Endothelial cell of umbilical vein (primary cell): ENCODE results near the gene DLX3. TPM values are rescaled to one million over a fixed set of nuclear protein-coding genes. Genes with fewer than 3 reads are reported as not detected.

Experiments
- BruUV-seq: library from RNA; stranded (reverse); fragments of 400-500 nt; replicated peaks from 2 replicates; lab custom pipeline; 2021; lab: Mats Ljungman, UMichigan
- CTCF ChIA-PET: fragments of 300-600, 350-600 bp; sonication (Branson Sonifier 250); formaldehyde crosslinking; loops from one replicate; lab custom pipeline; 2021; ENCODE audit warnings: antibody characterized with exemption, inconsistent platforms; lab: Charles Lee
- POLR2A ChIA-PET: fragments of 300-600, 350-600 bp; sonication (Branson Sonifier 250); formaldehyde crosslinking; loops from one replicate; lab custom pipeline; 2021; ENCODE audit warnings: antibody characterized with exemption, inconsistent platforms; lab: Charles Lee
- DNase-seq: peaks from one replicate; pipeline ENCODE4 v3.0.0-alpha.2; 2011; ENCODE audit warnings: low read depth, low spot score
- FAIRE-seq: peaks from 2 replicates; lab custom pipeline; 2011; peaks lifted over from hg19 to GRCh38; lab: Jason Lieb, UNC
- H2AFZ ChIP-seq: 2 replicates; pipeline ENCODE4 v1.6.0; 2012; ENCODE audit warnings: low read depth, low read length, control low read depth, inconsistent platforms
- H3K27ac ChIP-seq: 2 replicates; pipeline ENCODE4 v1.5.1; 2011; ENCODE audit warnings: low read depth, mild to moderate bottlenecking, control low read depth, low read length, moderate library complexity; ENCODE audit not compliant: insufficient read depth
- H3K27me3 ChIP-seq, 2 experiments: 2 replicates each; pipeline versions ENCODE4 v1.6.0 to v1.6.1; 2011; ENCODE audit warnings: low read length in 2 of 2, mixed read lengths in 1 of 2; ENCODE audit not compliant: control insufficient read depth in 2 of 2, insufficient read depth in 2 of 2
- H3K36me3 ChIP-seq, 2 experiments: 2 replicates in 1 of 2; 3 replicates in 1 of 2; pipeline ENCODE4 v1.5.1; 2011; ENCODE audit warnings: low read length in 2 of 2, mild to moderate bottlenecking in 1 of 2, moderate library complexity in 1 of 2; ENCODE audit not compliant: control insufficient read depth in 2 of 2, insufficient read depth in 2 of 2; ENCODE audit errors: extremely low read depth in 1 of 2
- H3K4me1 ChIP-seq: 3 replicates; pipeline ENCODE4 v1.5.1; 2011; ENCODE audit warnings: mild to moderate bottlenecking, low read length; ENCODE audit not compliant: control insufficient read depth, insufficient read depth; ENCODE audit errors: extremely low read depth
- H3K4me2 ChIP-seq: 2 replicates; pipeline ENCODE4 v1.6.1; 2011; ENCODE audit warnings: low read length, control low read depth, mixed read lengths; ENCODE audit not compliant: insufficient read depth
- H3K4me3 ChIP-seq, 3 experiments: fragments of 200-600 bp in 1 of 3; sonication (generic), shearing (Covaris generic) in 1 of 3; replicated peaks in 1 of 3; 2 replicates each; pipeline ENCODE4 v1.5.1; 2011 to 2016; ENCODE audit warnings: control low read depth in 3 of 3, low read length in 3 of 3, mild to moderate bottlenecking in 2 of 3, inconsistent platforms in 1 of 3, low read depth in 1 of 3, moderate library complexity in 1 of 3; ENCODE audit not compliant: insufficient read depth in 1 of 3
- H3K79me2 ChIP-seq: 2 replicates; pipeline ENCODE4 v1.6.0; 2012; ENCODE audit warnings: low read length, inconsistent platforms; ENCODE audit not compliant: control insufficient read depth, insufficient read depth
- H3K9ac ChIP-seq: replicated peaks from 2 replicates; pipeline ENCODE3; 2011; ENCODE audit warnings: low read length, control low read depth; ENCODE audit not compliant: insufficient read depth; ENCODE audit errors: extremely low read depth
- H3K9me1 ChIP-seq: replicated peaks from 3 replicates; pipeline ENCODE4 v1.6.0; 2011; ENCODE audit warnings: mild to moderate bottlenecking, low read length; ENCODE audit not compliant: control insufficient read depth, insufficient read depth; ENCODE audit errors: extremely low read depth
- H3K9me3 ChIP-seq: replicated peaks from 2 replicates; pipeline ENCODE4 v1.5.1; 2012; ENCODE audit warnings: low read length, inconsistent platforms; ENCODE audit not compliant: control insufficient read depth, insufficient read depth
- H4K20me1 ChIP-seq: replicated peaks from 2 replicates; pipeline ENCODE3; 2011; ENCODE audit warnings: mild to moderate bottlenecking, low read length; ENCODE audit not compliant: control insufficient read depth, insufficient read depth; ENCODE audit errors: extremely low read depth
- EZH2 ChIP-seq: IDR thresholded peaks from 2 replicates; pipeline ENCODE4 v1.6.1; 2012; ENCODE audit warnings: borderline replicate concordance, low read depth, mild to moderate bottlenecking, moderate library complexity, low read length, inconsistent platforms; ENCODE audit not compliant: severe bottlenecking
- FOS ChIP-seq: IDR thresholded peaks from 2 replicates; pipeline ENCODE4 v1.6.1; 2011; ENCODE audit warnings: mild to moderate bottlenecking, low read length, moderate library complexity, borderline replicate concordance; ENCODE audit not compliant: insufficient read depth
- GATA2 ChIP-seq: IDR thresholded peaks from 2 replicates; pipeline ENCODE4 v1.7.0; 2011; ENCODE audit warnings: low read depth, mild to moderate bottlenecking, moderate library complexity, mixed read lengths, low read length; ENCODE audit not compliant: insufficient read length, insufficient read depth
- JUN ChIP-seq: IDR thresholded peaks from 2 replicates; pipeline ENCODE4 v1.6.1; 2011; ENCODE audit warnings: borderline replicate concordance, low read depth; ENCODE audit not compliant: insufficient read length, insufficient read depth
- MAX ChIP-seq: IDR thresholded peaks from 2 replicates; pipeline ENCODE4 v1.6.1; 2011; ENCODE audit not compliant: insufficient read depth, insufficient read length
- MYC ChIP-seq: IDR thresholded peaks from one replicate; pipeline ENCODE4 v1.6.1; 2011; ENCODE audit warnings: mild to moderate bottlenecking, low read depth, low read length
- POLR2AphosphoS5 ChIP-seq: IDR thresholded peaks from 2 replicates; pipeline ENCODE4 v1.6.1; 2012; ENCODE audit warnings: low read depth, mild to moderate bottlenecking, control low read depth, low read length, moderate library complexity; ENCODE audit not compliant: insufficient read depth
- dilution Hi-C: fragments of 300-500 bp; cut with MboI; formaldehyde crosslinking; loops from one replicate; pipeline ENCODE4 v1.15.0; 2019; ENCODE audit warnings: low sequenced_read_pairs; ENCODE audit not compliant: extremely low pct_ligation_motif_present
- intact Hi-C: fragments of 100-400 bp; cut with micrococcal nuclease; formaldehyde crosslinking; loops from one replicate; pipeline ENCODE4 v1.10.0; 2022
- polyA plus RNA-seq, 4 experiments: library from polyadenylated mRNA; depleted of rRNA in 3 of 4; stranded (reverse) in 3 of 4; unstranded in 1 of 4; fragments of >200 nt; gene quantifications; 2 replicates each; pipeline versions ENCODE4 v1.2.1 to v1.2.3, GENCODE V29; 2011 to 2012; ENCODE audit warnings: missing spikeins in 1 of 4
- total RNA-seq: library from RNA; stranded (reverse); gene quantifications from 2 replicates; pipeline ENCODE4 v1.2.3, GENCODE V29; 2021
- TF ChIP-seq, protein P1 (sequence below), 2 donors: IDR thresholded peaks; 1 replicate in 1 of 2; 2 replicates in 1 of 2; pipeline ENCODE4 v1.5.1; 2011; ENCODE audit warnings: low read length in 2 of 2, mild to moderate bottlenecking in 2 of 2, moderate library complexity in 2 of 2, control low read depth in 1 of 2, inconsistent platforms in 1 of 2, low read depth in 1 of 2; ENCODE audit not compliant: insufficient read depth in 1 of 2; ENCODE audit errors: extremely low read depth in 1 of 2

The DLX3 gene
- total and polyA plus RNA-seq, 2 donors (not counting 3 experiments of a cell fraction or from before 2014, with no cell fraction given): not detected

DNA sequence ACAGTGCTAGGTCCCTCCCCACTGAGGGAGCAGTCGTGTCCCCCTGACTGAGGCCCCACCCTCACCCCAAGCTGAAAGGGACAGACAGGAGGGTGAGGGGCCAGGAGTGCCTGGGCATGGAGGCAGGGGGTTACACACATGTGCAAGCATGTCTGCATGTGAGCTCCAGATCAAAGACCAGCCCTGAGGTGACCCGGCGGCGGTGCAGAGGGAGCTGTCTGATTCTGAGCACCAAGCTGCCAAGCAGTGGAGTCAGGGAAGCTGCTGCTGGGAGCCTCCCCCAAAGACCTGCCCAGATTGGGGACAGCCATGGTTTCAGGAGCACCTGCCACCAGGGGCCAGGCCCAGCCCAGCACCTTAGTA lies 5.5 kb downstream of the DLX3 start:
- ChIA-PET POLR2A (no interaction called here), CTCF (interaction anchor here (1.7 to 7.5 kb wide), 4 partner anchors 7 to 109 kb away, joined by 5 to 63 read pairs (median 10); partner anchors contain the start of gene DLX3)
- dilution Hi-C loops (no loop called here), intact Hi-C loops (no loop called here)
- no peak for TF ChIP-seq EZH2
- no peak for TF ChIP-seq MAX
- TF ChIP-seq FOS: no peak
- Histone ChIP-seq H3K79me2 (no peaks in the 10 kb centered on the region), H3K4me2 (no peak overlapping the region), H3K4me3 (no peak overlapping the region), H3K9me1 (no peaks in the 10 kb centered on the region), H2AFZ (no peak overlapping the region), H3K9me3 (no peaks in the 10 kb centered on the region), H3K9ac (no peak overlapping the region), H3K27me3 (peaks cover 43 to 55% of the 10 kb centered on the region in 2 experiments), H4K20me1 (no peaks in the 10 kb centered on the region), H3K36me3 (no peaks in the 10 kb centered on the region), H3K27ac (no peak overlapping the region), H3K4me1 (no peaks in the 10 kb centered on the region)
- no TSS peak for BruUV-seq
- DNase-seq (no peak), FAIRE-seq (no peak)

DNA sequence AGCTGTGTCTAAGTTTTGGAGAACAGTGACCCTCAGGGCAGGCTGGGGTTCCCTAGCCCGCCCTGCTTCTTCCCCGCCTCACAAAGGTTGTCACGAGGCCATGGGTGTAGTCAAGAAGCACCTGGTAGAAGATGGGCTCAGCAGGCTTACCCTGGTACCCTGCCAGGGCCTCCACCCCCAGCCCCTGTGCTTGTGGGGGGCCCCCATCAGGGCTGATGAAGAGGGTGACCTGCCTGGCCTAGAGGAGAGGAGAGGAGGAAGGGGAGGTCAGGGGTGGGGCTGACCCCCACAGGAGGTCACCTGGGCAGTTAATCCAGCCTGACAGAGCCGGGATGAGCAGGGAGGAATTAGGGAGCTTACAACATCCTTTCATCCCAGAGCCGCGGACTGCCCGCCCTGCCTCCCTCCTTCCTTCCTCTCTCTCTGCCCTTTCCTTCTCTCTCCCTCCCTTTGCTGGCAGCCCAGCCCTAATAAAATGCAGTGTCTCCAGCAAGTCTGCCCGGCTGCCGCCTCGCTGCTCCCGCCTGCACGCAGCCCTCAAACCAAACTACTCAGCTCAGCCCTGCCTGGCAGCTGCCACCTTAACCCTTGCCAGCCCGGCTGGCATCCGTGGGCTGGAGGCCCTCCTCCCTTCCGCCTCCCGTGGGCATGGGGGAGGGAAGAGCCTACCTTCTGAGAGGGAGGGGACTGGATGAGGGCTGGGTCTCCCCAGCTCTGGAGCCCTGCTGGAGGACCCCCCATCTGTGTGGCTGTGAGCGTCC lies 7.2 kb downstream of the DLX3 start:
- Histone ChIP-seq H3K9ac (no peak overlapping the region), H3K9me1 (no peaks in the 10 kb centered on the region), H3K27ac (no peak overlapping the region), H3K9me3 (no peaks in the 10 kb centered on the region), H3K79me2 (no peaks in the 10 kb centered on the region), H2AFZ (no peak overlapping the region), H3K4me3 (no peak overlapping the region), H3K27me3 (peaks cover 30 to 46% of the 10 kb centered on the region in 2 experiments), H3K36me3 (no peaks in the 10 kb centered on the region), H3K4me1 (no peaks in the 10 kb centered on the region), H4K20me1 (no peaks in the 10 kb centered on the region), H3K4me2 (no peak overlapping the region)
- BruUV-seq: no TSS peak
- no peak for DNase-seq
- no peak for FAIRE-seq
- POLR2A ChIA-PET: no interaction called here
- intact Hi-C loops (no loop called here), dilution Hi-C loops (no loop called here)
- TF ChIP-seq MYC: no peak
- TF ChIP-seq FOS: no peak
- no peak for TF ChIP-seq GATA2
- TF ChIP-seq EZH2: no peak
- TF ChIP-seq MAX: no peak
- no peak for TF ChIP-seq JUN
- no peak for TF ChIP-seq POLR2AphosphoS5
- TF ChIP-seq, protein P1, sequence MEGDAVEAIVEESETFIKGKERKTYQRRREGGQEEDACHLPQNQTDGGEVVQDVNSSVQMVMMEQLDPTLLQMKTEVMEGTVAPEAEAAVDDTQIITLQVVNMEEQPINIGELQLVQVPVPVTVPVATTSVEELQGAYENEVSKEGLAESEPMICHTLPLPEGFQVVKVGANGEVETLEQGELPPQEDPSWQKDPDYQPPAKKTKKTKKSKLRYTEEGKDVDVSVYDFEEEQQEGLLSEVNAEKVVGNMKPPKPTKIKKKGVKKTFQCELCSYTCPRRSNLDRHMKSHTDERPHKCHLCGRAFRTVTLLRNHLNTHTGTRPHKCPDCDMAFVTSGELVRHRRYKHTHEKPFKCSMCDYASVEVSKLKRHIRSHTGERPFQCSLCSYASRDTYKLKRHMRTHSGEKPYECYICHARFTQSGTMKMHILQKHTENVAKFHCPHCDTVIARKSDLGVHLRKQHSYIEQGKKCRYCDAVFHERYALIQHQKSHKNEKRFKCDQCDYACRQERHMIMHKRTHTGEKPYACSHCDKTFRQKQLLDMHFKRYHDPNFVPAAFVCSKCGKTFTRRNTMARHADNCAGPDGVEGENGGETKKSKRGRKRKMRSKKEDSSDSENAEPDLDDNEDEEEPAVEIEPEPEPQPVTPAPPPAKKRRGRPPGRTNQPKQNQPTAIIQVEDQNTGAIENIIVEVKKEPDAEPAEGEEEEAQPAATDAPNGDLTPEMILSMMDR (IDR thresholded peaks at IDR 0.05; ENCODE audit: extremely low read depth in 1 of 2, insufficient read depth in 1 of 2, low read depth in 1 of 2, low read length in 2 of 2): no peak
- CTCF ChIA-PET: interaction anchor here (0.8 to 7.5 kb wide), 3 partner anchors 9 to 430 kb away, joined by 3 to 63 read pairs (median 3); partner anchors contain the start of gene DLX3
